SJSA1 (cell line): ENCODE results near the gene EXOC3L4. TPM values are rescaled to one million over a fixed set of nuclear protein-coding genes. Genes with fewer than 3 reads are reported as not detected.

Source experiments
- DNase-seq, 2 experiments: peaks; one replicate each; pipeline ENCODE4 v3.0.0-alpha.2; 2015 to 2020; ENCODE audit warnings: low spot score in 2 of 2, low read depth in 1 of 2
- H3K27ac ChIP-seq: fragments of 250-450 bp; sonication (Bioruptor Pico); 2 replicates; pipeline ENCODE4 v1.5.1; 2020; ENCODE audit warnings: mild to moderate bottlenecking, moderate library complexity
- H3K27me3 ChIP-seq: fragments of 250-450 bp; sonication (Bioruptor Pico); replicated peaks from 2 replicates; pipeline ENCODE4 v1.5.1; 2020; ENCODE audit warnings: mild to moderate bottlenecking, moderate library complexity
- H3K36me3 ChIP-seq: fragments of 250-450 bp; sonication (Bioruptor Pico); 2 replicates; pipeline ENCODE4 v1.5.1; 2020; ENCODE audit warnings: mild to moderate bottlenecking
- H3K4me1 ChIP-seq: fragments of 250-450 bp; sonication (Bioruptor Pico); replicated peaks from 2 replicates; pipeline ENCODE4 v1.6.1; 2021; ENCODE audit warnings: mild to moderate bottlenecking
- H3K4me3 ChIP-seq: fragments of 250-450 bp; sonication (Bioruptor Pico); 2 replicates; pipeline ENCODE4 v1.5.1; 2020; ENCODE audit warnings: mild to moderate bottlenecking
- H3K9me3 ChIP-seq: fragments of 250-450 bp; sonication (Bioruptor Pico); replicated peaks from 2 replicates; pipeline ENCODE4 v1.5.1; 2020; ENCODE audit warnings: mild to moderate bottlenecking
- total RNA-seq: library from RNA; depleted of rRNA; stranded (reverse); fragments of >200 nt; shearing (Covaris generic); gene quantifications from 2 replicates; pipeline ENCODE4 v1.2.3, GENCODE V29; 2014

Gene EXOC3L4
- total RNA-seq, 1 experiment from 2014 or later, result 0.50 TPM

DNA sequence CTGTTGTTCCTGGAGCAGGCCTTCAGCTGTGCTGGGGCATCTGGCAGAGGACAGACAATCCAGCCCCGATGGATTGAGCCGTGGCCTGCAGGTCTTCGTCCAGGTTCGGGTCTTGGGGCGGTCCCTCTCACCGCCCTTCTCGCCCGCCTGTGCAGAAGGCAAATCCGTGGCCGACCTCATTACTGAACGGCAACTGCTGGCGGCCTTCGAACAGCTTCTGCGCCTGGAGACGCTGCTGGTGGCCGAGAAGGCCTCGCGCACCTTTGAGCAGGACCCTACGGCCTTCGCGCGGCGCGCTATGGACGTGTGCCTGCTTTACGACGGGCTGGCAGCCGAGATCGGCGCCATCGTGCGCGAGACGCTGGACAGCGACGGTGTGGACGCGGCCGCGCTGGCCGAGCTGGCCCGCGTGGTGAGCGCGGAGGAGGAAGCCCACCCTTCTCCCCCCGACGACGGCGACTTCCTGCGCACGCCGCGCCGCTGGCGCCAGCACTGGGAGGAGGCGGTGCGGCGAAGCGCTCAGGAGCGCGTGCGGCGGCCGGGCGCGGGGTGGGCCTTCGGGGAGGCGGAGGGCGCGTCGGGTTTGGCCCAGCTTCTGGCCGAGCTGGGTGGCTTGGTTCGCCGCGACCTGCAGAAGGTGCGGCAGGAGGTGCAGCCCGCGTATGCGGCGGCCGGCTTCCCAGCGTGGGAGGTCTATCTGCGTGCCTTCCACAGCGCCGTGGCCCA, 7.6 kb downstream of the EXOC3L4 start:
- peaks cover 20% of the 10 kb centered on the region for H3K4me1 ChIP-seq
- no peaks in the 10 kb centered on the region for H3K36me3 ChIP-seq
- DNase-seq, result no peak
- H3K9me3 ChIP-seq, result no peaks in the 10 kb centered on the region
- no peak overlapping the region for H3K4me3 ChIP-seq
- no peaks in the 10 kb centered on the region; the same call in 1 of the 2 replicates for H3K27me3 ChIP-seq
- no peak overlapping the region for H3K27ac ChIP-seq

DNA sequence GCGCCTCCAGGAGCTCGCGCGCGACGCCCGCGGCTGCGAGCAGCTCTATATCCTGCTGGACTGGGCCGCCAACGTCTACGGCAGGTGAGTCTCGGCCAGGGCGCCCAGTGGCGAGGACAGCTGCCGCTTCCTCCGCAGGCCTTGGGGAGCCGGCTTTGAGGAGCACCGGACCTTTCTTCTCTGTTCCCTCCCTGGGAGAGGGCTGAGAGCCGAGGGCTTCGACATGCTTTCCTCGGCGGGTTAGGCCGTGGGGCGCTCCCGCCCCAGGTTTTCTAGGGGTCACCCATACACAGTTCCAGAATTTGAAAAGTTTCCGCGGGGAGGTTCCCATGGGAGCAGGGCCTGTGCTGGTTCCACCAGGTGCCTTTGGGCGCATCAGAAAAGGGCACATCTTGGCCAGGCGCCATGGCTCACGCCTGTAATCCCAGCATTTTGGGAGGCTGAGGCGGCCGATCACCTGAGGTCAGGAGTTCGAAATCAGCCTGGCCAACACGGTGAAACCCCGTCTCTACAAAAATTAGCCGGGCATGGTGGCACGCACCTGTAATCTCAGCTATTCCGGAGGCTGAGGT, 8.2 kb downstream of the EXOC3L4 start:
- Histone ChIP-seq H3K4me3 (no peak overlapping the region), H3K27ac (no peak overlapping the region), H3K36me3 (no peaks in the 10 kb centered on the region), H3K27me3 (no peaks in the 10 kb centered on the region; the same call in 1 of the 2 replicates), H3K4me1 (peaks cover 23% of the 10 kb centered on the region), H3K9me3 (no peaks in the 10 kb centered on the region)
- DNase-seq, result no peak

DNA sequence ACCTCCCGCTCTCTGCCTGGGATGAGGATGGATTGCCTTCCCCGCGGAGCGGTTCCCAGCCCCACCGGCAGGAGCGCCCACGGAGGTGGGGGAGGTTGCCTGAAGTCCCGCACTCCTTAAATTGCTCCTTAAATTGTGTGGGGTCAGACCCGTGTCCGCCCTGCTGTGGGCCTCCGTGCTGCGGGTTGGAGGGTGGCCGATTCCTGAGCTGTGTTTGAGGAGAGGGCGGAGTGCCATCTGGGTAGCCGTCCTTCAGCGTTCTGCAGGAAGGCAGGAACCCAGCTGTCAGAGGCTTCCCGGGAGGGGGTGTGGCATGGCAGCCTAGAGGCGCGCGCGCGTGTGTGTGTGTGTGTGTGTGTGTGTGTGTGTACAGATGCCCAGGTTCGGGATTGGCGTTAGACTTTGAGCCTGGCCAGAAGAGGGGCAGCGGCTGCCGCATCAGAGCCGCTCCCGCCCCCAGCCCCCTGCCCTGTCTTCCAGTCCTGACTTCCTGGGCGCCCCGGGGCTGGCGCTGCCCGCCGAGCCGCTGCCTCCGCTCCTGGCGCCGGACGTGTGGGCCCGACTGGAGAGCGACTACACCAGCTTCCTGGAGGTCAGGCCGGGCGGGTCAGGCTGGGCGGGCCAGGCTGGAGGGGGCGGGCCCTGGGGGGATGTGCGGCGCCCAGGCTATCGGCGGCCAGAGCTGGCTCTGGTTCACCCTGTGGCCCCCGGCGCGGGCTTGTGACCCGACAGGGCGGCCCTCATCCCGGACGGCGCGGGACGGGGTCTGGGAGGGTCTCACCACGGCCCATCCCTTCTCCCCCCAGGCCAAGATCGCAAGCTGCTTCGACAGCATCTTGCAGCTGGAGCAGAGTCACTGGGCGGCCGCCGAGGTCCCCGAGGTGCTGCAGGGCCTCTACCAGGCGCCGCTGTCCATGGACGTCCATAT, 9.2 kb downstream of the EXOC3L4 start:
- Histone ChIP-seq H3K27ac (no peak overlapping the region), H3K36me3 (no peaks in the 10 kb centered on the region), H3K27me3 (no peaks in the 10 kb centered on the region; the same call in 1 of the 2 replicates), H3K4me1 (peaks cover 33% of the 10 kb centered on the region), H3K9me3 (no peaks in the 10 kb centered on the region), H3K4me3 (peak overlapping the region; percentile 39)
- peak; percentile 76 to 78 for DNase-seq

DNA sequence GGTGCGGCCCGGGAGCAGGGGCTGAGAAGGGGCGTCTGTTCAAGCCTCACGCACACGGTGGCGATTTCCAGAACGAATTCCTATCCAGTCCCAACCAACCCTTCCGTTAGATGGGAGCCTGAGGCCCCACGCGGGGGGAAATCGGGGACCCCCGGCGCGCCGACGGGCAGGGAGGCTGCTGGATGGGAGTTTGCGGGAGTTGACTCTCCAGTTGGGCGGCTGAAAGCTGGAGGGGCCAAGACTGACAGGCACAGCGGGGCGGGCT, 9.8 kb downstream of the EXOC3L4 start:
- Histone ChIP-seq H3K4me3 (no peak overlapping the region), H3K9me3 (no peaks in the 10 kb centered on the region), H3K27ac (no peak overlapping the region), H3K27me3 (no peaks in the 10 kb centered on the region; the same call in 1 of the 2 replicates), H3K4me1 (peaks cover 35% of the 10 kb centered on the region), H3K36me3 (no peaks in the 10 kb centered on the region)
- no peak for DNase-seq

DNA sequence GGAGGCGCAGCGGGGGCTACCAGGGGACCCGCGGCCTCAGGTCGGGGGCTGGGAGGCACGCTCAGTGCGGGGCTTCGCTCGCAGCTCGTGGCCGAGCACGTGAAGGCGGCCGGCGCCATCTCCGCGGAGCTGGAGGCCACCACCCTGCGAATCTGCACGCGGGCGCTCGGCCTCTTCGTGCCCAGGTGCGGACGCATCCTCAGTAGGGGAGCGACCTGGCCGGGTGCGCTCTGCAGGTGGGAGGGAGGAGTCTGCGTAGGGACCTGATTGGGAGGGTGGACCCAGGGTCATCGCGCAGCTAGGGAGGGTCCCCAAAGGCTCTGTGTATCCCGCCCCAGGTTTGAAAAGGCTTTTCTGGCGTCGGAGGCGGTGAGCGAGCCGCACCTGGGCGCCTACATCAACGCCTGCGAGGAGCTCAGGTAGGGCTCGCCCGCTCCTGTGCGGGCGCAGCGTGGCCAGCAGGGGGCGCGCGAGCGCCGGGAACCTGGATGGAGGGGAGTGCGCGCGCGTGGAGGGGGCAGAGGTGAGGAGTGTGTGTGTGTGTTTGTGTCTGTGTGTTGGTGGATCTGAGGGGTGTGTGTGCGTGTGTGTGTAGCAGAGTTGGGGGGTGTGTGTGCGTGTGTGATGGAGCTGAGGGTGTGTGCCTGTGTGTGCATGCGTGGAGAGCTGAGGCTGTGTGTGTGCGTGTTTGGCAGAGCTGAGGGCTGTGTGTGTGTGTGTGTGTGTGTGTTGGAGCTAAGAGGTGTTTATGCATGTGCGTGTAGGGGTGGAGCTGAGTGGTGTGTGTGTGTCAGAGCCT, 10.3 kb downstream of the EXOC3L4 start:
- no peaks in the 10 kb centered on the region; the same call in 1 of the 2 replicates for H3K27me3 ChIP-seq
- DNase-seq, result peak in 1 of 2 experiments; percentile 42
- peaks cover 39% of the 10 kb centered on the region for H3K4me1 ChIP-seq
- H3K4me3 ChIP-seq, result no peak overlapping the region
- H3K9me3 ChIP-seq, result no peaks in the 10 kb centered on the region
- no peaks in the 10 kb centered on the region for H3K36me3 ChIP-seq
- H3K27ac ChIP-seq, result no peak overlapping the region

DNA sequence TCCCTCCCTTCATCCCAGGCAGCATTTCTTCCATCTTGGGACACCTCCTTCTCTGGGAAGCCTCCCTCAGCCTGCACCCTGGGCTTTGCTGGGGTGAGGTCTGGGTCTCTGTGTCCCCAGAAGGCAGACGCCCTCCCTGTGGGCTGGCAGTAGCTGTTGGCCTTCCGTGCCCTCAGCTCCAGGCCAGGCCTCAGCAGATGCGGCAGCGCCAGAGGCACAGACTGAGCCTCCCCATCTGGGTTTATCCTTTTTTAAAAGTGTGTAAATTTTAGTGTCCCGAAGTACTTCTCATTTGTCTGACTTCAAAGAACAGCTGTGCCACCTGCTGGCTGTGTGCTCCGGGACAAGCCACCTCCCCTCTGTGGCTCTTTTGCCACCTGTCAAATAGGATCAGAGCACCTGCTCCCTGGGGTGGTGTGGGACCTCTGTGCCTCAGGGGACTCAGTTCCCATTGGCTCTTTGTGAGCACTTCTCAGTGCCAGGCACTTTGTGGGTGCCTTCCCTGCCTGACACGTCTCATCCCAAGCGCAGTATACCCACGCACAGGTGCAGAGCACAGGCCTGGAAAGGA, 11.1 kb downstream of the EXOC3L4 start:
- Histone ChIP-seq H3K36me3 (no peaks in the 10 kb centered on the region), H3K9me3 (no peaks in the 10 kb centered on the region), H3K27ac (no peak overlapping the region), H3K27me3 (no peaks in the 10 kb centered on the region; the same call in 1 of the 2 replicates), H3K4me1 (peaks cover 47% of the 10 kb centered on the region), H3K4me3 (no peak overlapping the region)
- no peak for DNase-seq

DNA sequence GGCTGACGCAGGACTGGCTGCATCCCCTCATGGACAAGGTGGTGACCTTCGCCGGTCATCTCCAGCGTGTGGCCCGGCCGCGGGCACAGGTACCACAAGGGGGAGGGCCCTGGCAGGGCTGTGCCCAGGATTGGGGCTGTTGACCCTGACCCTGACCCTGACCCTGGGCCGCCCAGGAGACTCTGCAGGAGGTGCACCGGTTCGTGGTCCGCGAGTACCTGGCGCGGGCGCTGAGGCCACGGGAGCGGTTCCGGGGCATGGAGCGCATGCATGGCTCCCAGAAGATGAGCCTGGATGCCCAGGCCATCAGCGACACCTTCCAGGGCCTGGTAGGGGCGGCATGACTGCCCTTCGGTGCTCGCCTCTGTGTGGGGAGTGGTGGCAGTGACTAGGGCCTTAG, 12.9 kb downstream of the EXOC3L4 start:
- Histone ChIP-seq H3K27ac (no peak overlapping the region), H3K9me3 (no peaks in the 10 kb centered on the region), H3K36me3 (no peaks in the 10 kb centered on the region), H3K4me1 (peaks cover 64% of the 10 kb centered on the region), H3K4me3 (no peak overlapping the region), H3K27me3 (no peaks in the 10 kb centered on the region; the same call in 1 of the 2 replicates)
- DNase-seq, result no peak

DNA sequence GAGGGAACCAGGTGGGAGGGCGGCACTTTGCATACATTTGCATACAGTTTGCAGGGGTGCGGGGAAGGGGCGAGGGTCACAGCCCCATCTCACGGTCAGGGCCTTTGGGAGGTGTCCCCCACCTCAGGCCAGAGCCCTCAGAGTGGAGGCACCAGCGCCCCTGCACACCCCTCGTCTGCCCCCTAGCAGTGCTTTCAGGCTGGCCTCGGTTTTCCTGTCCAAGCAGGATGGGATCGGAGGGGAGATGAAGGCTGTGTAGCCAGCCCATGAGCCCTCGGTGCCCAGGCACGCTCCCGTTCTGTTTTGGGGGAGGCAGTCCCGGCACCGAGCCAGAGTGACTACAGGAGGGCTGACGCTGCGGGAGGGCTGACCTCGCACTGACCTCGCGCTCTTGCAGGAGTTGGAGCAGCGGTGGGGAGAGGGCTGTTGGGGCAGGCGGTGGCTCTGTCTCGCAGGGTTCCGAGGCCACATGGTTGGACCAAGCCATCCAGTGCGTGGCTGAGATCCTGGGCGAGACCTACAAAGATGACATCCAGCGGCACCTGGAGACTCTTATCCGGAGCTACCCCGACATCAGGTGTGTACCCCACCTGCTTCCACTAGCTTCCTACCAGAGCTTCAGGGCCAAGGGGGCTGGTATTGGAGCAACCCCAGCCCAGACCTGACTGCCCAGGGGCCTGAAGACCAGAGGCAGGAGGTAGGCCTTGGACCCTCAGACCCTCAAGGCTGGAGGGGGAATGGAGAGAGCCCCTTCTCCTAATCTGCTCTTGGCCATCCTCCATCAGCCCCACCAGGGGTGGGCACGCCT, 13.6 kb downstream of the EXOC3L4 start:
- Histone ChIP-seq H3K36me3 (no peaks in the 10 kb centered on the region), H3K4me1 (peaks cover 65% of the 10 kb centered on the region), H3K9me3 (no peaks in the 10 kb centered on the region), H3K4me3 (no peak overlapping the region; the same call in 1 of the 2 replicates), H3K27me3 (no peaks in the 10 kb centered on the region; the same call in 1 of the 2 replicates), H3K27ac (peak overlapping the region; percentile 81)
- DNase-seq, result peak; percentile 80 to 91

DNA sequence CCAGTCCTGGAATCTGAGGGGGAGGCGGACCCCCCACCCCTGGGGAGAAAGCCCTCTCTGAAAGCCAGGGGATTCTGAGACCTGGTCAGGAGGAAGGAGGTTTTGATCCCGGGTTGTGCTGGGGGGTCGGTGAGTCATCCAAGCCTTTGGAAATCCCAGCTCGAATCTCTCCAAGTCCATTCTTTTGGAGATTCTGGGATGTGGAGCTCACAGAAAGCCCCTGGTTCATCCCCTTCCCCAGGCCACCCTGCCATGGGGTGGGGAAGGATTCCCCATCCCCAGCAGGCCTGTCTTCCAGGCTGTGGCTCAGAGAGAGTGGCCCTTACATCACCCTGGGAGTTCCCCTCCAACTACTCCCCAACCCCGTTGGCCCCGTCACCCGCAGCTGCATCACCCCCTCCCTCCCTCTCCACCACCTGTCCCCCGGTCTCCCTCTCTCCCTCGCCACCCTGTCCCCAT, 14.3 kb downstream of the EXOC3L4 start:
- Histone ChIP-seq H3K27ac (peak overlapping the region; percentile 81), H3K4me3 (no peak overlapping the region; the same call in 1 of the 2 replicates), H3K9me3 (no peaks in the 10 kb centered on the region), H3K27me3 (no peaks in the 10 kb centered on the region; the same call in 1 of the 2 replicates), H3K36me3 (no peaks in the 10 kb centered on the region), H3K4me1 (peaks cover 59% of the 10 kb centered on the region)
- DNase-seq, result peak; percentile 81 to 84

DNA sequence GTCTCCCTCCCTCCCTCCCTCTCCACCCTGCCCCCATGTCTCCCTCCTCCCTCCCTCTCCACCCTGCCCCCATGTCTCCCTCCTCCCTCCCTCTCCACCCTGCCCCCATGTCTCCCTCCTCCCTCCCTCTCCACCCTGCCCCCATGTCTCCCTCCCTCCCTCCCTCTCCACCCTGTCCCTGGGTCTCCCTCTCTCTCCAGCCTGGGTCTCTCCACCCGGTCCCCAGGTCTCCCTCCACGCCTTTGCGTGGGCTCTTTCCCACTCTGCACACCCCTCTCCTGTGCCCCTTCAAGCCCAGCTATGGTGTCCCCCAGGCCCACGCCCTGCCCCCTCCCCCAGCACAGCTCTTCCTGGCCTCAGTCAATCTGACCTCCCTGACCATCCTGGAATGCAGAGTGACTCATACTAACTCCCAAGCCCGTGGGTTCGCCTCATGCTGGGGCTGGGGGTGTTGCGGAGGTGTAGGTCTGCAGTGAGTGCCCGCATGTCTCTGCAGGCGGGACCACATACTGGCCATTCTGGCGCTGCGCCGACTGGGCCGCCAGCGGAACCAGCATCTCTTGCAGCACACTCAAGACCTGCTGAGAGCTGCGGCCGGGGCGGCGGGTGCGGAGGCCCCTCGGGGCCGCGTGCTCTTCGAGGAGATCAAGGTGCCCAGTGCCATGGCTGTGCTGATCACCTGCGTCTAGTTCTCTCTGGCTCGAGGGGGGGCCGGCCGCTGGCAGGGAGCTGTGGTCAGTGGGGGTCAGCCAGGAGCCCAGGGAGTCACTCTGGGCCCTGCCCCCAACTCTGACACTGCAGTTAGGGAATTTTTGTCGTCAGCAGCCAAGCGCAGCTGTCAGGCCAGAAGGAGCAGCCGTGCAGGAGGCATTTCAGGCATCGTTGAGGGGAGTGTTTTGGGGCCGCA, 15.3 kb downstream of the EXOC3L4 start:
- Histone ChIP-seq H3K9me3 (no peaks in the 10 kb centered on the region), H3K27ac (peak overlapping the region; percentile 97), H3K4me3 (peak overlapping the region; percentile 31), H3K36me3 (no peaks in the 10 kb centered on the region), H3K27me3 (no peaks in the 10 kb centered on the region; the same call in 1 of the 2 replicates), H3K4me1 (peaks cover 52% of the 10 kb centered on the region)
- DNase-seq, result peak; percentile 85 to 89

DNA sequence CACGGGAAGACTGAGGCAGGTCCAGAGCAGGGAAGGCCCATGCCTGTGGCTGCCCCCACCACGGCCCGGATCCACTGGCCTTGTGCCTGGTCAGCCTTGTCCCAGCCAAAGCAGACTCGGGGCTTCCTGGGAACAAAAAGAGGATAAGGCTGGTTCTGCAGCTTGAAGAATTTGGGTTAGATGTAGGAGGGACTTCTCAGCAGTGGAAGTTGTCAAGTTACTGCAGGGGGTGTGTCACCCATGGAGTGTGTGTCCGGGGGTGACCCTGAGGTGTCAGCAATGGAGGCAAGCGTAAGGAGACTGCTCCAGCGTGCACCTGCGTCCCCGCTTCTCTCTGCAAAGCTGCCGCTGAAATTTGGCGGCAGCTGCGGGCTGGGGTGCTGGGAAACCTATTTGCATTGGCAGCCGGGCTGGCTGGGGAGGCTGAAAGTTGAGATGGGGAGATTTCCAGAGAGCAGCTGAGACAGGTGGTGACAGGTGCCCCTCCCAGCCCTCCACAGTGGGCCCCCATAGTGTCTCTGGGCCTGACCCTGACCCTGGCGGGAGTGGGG, 16.2 kb downstream of the EXOC3L4 start:
- DNase-seq, result no peak
- Histone ChIP-seq H3K27ac (peak overlapping the region; percentile 97), H3K9me3 (no peaks in the 10 kb centered on the region)

More for the DNA sequence above, 16.2 kb downstream of the EXOC3L4 start:
- Histone ChIP-seq H3K4me3 (no peak overlapping the region), H3K36me3 (no peaks in the 10 kb centered on the region), H3K27me3 (no peaks in the 10 kb centered on the region), H3K4me1 (peaks cover 54% of the 10 kb centered on the region)
